Fibroblast of villous mesenchyme (primary cell): Measurements from ENCODE around the gene MEF2C. TPM values are rescaled to one million over a fixed set of nuclear protein-coding genes. Genes with fewer than 3 reads are reported as not detected.

ENCODE experiments used
- DNase-seq: peaks from one replicate; pipeline ENCODE4 v3.0.0-alpha.2; 2010; ENCODE audit warnings: low read depth
- H3K4me3 ChIP-seq: 2 replicates; pipeline ENCODE4 v1.5.1; 2011; ENCODE audit warnings: low read depth, mild to moderate bottlenecking, low read length
- CTCF ChIP-seq: IDR thresholded peaks from 2 replicates; pipeline ENCODE4 v1.5.1; 2012; ENCODE audit warnings: low read depth, mild to moderate bottlenecking, low read length; ENCODE audit not compliant: insufficient read depth
- total RNA-seq: library from RNA; depleted of rRNA; stranded (reverse); fragments of >200 nt; gene quantifications from 2 replicates; pipeline ENCODE4 v1.2.3, GENCODE V29; 2012

MEF2C gene
- total RNA-seq, 1 donor, result 16.0 TPM

- H3K4me3 ChIP-seq, result no peak overlapping the region
- TF ChIP-seq CTCF, result no peak
- DNase-seq, result no peak
Measured at GRCh38 chr5:88732862-88733261, 150.1 kb downstream of the MEF2C start.

GRCh38 chr5:88732181-88732633 is 150.8 kb downstream of the MEF2C start:
- TF ChIP-seq CTCF, result no peak
- DNase-seq, result peak; percentile 19
- no peak overlapping the region for H3K4me3 ChIP-seq

GRCh38 chr5:88729829-88730182 is 153.2 kb downstream of the MEF2C start:
- no peak overlapping the region for H3K4me3 ChIP-seq
- DNase-seq, result no peak
- TF ChIP-seq CTCF, result no peak

GRCh38 chr5:88729084-88729828 is 153.7 kb downstream of the MEF2C start:
- peak; percentile 69 for TF ChIP-seq CTCF
- peak; percentile 78 for DNase-seq
- no peak overlapping the region for H3K4me3 ChIP-seq

GRCh38 chr5:88727705-88728313 is 155.2 kb downstream of the MEF2C start:
- peak; percentile 37 for DNase-seq
- peak; percentile 54 for TF ChIP-seq CTCF
- no peak overlapping the region for H3K4me3 ChIP-seq

GRCh38 chr5:88725454-88725853 is 157.5 kb downstream of the MEF2C start:
- no peak for TF ChIP-seq CTCF
- H3K4me3 ChIP-seq, result no peak overlapping the region
- no peak for DNase-seq

- peak; percentile 36 for TF ChIP-seq CTCF
- no peak overlapping the region for H3K4me3 ChIP-seq
- peak; percentile 19 for DNase-seq
Measured at GRCh38 chr5:88724201-88724600, 158.8 kb downstream of the MEF2C start.
